CD4-positive, alpha-beta T cell treated with Interleukin-1 beta for 1 hour (primary cell): ENCODE results near the gene TRIM51G.
"Not testable (repeated sequence)": the region's sequence is repeated elsewhere in the genome, so short reads cannot be mapped to it uniquely, and the experiment has no call there.

ENCODE experiments used
- DNase-seq, 2 donors: peaks; one replicate each; pipeline ENCODE4 v3.0.0-alpha.2; 2020 to 2022

Gene TRIM51G, protein sequence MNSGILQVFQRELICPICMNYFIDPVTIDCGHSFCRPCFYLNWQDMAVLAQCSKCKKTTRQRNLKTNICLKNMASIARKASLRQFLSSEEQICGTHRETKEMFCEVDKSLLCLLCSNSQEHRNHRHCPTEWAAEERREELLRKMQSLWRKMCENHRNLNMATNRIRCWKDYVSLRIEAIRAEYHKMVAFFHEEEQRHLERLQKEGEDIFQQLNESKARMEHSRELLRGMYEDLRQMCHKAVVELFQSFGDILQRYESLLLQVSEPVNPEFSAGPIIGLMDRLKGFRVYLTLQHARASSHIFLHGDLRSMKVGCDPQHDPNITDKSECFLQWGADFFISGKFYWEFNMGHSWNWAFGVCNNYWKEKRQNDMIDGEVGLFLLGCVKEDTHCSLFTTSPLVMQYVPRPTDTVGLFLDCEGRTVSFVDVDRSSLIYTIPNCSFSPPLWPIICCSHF

DNA sequence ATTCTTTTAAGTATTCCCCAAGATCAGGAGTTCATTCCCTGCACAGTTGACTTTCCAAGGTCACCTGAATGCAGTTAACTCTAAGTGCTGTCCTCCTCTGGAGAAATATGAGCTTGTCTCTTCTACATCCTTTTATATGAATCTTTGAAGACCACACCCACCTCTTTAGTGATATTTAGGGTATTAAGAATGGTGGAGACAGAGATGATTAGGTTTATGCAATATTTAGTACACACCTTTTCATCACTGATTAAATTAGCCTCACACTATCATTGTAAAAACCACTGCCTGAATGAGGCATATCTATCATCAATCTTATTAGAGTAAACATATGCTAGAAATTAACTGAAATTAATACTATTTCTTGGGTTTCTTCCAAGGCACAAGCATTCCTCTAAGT is at the start of gene TRIM51G:
TSS of gene TRIM51G (minus strand) at position 101 of the 400 bp plus-strand sequence. CDS start 2,190 bp downstream, outside the sequence.
- DNase-seq, result not testable (repeated sequence)

- DNase-seq, result not testable (repeated sequence)
Observed at GRCh38 chr11:49028523-49028922, 44.8 kb upstream of the TRIM51G start, which contains the start of gene TRIM49B. Gene TRIM49B, plus strand, starts transcription at chr11:49028823. Its CDS starts 2,777 bp downstream, at chr11:49031600.

GRCh38 chr11:48968592-48968991 is 15.1 kb downstream of the TRIM51G start:
- not testable (repeated sequence) for DNase-seq

DNA sequence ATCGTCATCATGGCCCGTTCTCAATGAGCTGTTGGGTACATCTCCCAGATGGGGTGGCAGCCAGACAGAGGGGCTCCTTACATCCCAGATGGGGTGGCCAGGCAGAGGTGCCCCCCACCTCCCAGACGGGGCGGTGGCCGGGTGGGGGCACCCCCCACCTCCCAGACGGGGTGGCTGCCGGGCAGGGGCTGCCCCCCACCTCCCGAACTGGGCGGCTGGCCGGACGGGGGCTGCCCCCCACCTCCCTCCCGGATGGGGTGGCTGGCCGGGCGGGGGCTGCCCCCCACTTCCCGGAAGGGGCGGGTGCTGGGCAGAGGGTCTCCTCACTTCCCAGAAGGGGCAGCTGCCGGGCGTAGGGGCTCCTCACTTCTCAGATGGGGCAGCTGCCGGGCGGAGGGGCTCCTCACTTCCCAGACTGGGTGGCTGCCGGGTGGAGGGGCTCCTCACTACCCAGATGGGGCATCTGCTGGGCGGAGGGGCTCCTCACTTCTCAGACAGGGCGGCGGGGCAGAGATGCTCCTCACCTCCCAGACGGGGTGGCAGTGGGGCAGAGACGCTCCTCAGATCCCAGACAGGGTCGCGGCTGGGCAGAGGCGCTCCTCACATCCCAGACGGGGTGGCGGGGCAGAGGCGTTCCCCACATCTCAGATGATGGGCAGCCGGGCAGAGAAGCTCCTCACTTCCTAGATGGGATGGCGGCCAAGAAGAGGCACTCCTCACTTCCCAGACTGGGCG is 28.2 kb downstream of the TRIM51G start:
- DNase-seq, result not testable (repeated sequence)

- DNase-seq, result not testable (repeated sequence)
Observed at GRCh38 chr11:48945796-48946195, 37.9 kb downstream of the TRIM51G start.
